Ammon's horn (tissue), 1 donor: Measurements from ENCODE around the gene SLC4A1.
A peak's percentile ranks its signal among the peaks of the same experiment; 100 is the strongest.

Source experiments
- DNase-seq: peaks from one replicate; pipeline ENCODE4 v3.0.0-alpha.2; 2016; ENCODE audit warnings: low spot score

SLC4A1 gene

DNA sequence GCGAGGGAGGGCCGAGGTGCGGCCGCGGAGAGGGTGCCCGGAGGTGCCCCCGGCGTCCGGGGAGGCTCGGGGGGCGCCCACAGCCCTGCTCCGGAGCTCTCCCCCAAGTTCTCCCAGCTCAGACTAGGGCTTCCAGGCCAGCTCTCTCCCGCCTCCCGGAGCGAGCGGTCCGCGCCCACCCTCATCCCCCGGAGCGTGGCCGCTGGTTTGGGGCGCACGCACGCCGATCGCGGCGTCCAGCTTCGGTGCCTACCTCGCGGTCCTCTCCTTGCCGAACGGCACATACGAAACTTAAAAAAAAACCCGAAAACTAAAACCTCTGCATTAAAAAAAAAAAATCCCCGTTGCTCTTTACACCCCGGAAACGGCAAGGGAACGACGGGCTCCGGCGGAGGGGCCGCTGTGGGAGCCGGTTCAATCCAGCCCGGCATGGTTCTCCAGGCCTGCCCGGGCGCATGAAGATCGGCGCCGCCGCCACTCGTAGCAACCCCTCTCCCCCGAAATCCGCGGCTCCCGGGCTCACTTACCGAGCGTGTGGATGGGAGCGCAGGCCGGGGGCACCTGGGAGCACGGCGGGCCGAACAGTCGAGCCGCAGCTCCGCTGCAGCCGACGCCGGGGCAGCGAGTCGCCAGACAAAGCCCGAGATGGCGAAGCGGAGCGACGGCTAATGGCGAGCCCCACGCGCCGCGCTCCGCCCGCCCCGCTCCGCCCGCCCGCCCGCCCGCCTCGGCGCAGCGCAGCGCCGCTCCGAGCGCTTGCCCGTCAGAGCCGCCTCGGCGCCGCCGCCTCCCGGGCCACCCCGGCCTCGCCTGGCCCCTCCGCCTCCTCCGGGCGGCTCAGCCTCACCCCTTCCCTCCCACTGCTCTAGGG lies 47.5 kb downstream of the SLC4A1 start:
- peak; percentile 40 for DNase-seq

DNA sequence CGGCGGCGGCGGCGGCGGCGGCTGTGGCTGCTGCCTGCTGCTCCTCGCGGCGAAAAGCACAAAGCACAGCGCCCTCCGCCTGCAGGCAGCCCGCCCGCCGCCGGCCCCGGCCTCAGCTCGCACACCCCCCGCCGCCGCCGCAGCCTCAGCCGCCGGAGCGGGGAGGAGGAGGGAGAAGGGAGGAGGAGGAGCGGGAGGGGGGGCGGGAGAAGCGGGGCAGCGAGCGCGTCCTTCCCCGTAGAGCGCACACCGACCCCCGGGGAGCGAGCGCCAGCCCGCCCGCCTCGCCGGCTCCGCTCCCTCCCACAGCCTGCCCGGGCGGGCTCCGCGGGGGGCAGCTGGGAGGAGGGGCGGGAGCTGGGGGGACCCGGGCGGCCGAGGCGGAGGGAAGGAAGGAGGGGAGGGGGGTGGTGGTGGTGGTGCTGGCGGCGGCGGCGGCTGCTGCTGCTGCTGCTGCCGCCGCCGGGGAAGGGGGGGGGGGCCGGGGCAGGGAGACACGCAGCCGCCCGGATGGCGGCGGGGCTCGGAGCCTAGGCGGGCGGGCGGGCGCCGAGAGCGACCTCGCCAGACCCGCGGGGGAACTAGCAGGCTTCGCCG lies 48.2 kb downstream of the SLC4A1 start, which contains the start of gene UBTF:
Gene UBTF (minus strand): TSS at position 60 of the 597 bp plus-strand sequence. CDS start 1,446 bp downstream, outside the sequence.
- peak; percentile 71 for DNase-seq

DNA sequence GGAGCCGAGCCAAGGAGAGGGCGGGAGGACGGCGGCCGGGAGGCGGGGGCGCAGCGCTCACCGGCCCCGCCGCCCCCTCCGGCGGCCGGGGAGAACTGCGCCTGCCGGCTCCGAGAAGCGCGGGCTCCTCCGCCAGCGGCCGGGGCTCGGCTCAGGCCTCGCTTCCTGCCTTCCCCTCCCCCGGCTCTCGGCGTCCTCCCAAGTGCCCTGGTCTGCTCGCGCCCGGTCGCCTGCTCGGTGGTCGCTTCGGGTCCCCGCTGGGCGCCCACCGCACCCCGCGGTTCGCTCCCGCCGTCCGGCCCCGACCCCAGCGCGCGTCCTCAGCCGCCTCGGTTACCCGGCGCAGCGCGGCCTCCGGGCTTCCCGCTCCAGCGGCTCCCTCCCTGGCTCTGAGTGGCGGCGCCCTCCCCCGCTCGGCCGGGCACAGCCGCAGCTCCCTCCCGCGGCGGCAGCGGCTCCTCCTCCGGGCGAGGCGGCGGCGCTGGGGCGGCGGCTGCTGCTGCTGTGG lies 48.8 kb downstream of the SLC4A1 start:
- peak; percentile 25 for DNase-seq

DNA sequence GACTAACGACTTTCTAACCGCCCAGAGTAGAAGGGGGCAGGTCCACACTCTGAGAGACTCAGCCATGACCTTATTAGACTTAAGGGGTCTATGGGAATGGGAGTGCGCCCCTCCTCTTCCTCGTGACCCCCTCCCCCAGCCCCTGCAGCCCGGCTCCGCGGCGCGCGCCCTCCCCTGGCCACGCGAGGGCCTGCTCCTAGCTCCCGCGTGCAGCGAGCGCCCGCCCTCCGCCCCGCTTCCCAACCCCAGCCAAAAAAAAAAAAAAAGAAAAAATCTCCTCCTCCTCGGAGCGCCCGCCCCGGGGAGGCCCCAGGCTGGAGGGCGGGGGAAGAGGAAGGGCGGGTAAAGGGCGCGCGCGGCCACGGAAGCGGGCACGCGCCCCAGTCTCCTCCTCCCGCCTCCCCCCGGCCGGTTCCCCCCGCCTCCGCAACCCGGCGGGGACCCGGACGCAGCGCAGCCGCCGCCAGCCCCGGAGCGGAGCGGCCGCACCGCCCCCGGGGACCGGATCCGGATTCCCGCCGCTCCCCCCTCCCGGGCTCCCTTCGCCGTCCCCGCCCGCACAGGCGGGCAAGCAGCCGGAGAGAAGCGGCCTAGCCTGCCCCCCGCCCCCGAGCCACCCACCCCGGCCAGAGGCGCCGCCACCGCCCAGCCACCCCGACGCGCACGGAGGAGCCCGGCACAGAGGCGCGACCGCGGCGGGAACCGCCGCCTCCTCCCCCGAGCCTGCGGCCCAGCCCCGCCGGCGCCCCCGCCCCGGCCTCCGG lies 49.4 kb downstream of the SLC4A1 start:
- peak; percentile 93 for DNase-seq

DNA sequence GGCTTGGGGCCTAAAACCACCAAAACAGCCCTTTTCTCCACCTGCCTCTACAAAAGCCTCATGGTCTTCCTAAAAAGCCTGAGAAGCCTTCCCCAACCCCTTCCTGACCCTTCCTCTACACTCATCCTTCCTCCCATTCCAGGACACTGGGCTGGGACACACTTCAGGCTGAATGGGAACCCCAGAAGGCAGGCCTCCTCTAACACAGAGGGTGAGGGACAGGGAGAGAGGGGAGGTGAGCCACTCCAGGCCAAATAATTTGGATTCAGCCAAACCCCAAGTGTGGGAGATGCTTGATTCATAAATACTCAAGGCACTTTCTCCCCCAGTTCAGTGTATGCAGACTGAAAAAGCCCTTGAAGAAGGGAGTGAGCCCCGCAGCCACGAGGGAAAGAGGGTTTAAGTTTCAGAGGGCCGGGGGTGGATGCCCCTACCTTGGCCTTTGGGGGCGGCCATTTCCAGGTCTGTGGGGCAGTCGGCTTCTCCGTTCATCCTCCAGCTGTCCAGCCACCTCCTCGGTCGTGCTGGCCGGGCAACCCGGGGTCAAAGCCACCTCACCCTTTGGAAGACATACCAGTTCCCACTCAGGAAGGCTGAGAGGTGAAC lies 50.1 kb downstream of the SLC4A1 start:
- DNase-seq, result no peak

DNA sequence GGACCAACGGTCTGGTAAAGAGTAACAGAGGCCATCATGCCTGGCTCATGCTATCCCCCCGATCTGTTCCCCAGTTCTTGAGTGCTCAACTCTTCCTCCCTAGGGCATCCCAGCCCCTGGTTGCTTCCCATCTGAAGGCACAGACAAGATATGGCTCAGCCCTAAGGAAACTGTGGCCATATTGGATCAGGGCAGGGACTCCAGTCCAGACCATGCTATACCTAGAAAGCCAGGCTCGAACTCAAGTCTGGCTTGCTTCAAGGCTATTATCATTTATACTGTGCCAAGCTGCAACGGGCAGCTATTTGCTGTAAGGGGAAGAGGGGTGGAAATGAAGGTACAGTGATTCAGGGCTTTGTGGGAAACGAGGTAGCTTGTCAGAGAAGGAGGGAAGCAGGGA lies 51.2 kb downstream of the SLC4A1 start:
- DNase-seq, result no peak

DNA sequence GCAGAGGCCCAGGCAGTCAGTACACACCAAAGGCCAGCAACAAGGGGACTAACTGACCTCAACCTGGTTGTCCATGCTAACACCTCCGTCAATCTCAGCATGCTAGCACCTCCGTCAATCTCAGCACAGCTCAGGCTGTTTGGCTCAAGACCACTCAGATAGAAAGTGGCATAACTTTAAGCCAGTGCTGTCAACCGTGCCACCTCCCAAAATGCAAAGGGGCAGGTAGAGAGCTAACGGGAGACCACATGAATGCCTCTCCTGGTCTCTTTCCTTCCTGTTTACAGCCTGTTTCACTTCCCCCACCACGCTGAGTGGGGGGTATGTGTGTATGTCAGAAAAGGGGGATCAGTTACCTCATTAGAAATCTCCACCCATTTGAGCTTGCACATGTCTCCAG lies 51.8 kb downstream of the SLC4A1 start:
- DNase-seq, result no peak

DNA sequence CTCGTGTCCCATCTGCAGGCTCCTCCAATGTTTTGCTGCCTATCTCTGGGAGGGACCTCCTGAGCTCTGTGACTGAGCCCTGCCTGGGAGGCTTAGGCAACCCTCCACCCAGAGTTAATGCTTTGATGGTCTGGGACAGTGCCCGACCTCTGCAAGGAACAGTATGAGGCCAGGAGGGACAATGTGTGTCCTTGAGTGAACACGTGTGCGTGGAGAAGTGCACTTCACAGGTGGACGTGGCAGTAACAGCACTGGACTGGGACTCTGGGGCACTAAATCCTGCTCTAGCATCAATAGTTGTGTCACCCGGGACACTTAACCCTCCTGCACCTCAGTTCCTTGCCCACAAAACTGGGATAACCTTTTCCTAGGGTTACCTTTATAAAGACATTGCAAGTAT lies 53.0 kb downstream of the SLC4A1 start:
- DNase-seq, result no peak

DNA sequence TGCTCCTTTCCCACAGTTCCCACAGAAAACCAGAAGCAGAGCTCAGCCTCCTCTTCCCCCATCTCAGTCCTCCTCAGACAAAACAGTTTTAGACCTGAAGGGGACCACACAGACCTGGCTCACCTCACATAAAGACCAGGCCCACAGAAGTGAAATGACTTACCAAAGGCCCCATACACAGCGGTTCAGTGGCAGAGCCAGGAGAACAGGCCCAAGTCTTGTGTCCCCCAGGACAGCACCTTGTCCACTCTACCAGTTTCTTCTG lies 53.8 kb downstream of the SLC4A1 start:
- no peak for DNase-seq

DNA sequence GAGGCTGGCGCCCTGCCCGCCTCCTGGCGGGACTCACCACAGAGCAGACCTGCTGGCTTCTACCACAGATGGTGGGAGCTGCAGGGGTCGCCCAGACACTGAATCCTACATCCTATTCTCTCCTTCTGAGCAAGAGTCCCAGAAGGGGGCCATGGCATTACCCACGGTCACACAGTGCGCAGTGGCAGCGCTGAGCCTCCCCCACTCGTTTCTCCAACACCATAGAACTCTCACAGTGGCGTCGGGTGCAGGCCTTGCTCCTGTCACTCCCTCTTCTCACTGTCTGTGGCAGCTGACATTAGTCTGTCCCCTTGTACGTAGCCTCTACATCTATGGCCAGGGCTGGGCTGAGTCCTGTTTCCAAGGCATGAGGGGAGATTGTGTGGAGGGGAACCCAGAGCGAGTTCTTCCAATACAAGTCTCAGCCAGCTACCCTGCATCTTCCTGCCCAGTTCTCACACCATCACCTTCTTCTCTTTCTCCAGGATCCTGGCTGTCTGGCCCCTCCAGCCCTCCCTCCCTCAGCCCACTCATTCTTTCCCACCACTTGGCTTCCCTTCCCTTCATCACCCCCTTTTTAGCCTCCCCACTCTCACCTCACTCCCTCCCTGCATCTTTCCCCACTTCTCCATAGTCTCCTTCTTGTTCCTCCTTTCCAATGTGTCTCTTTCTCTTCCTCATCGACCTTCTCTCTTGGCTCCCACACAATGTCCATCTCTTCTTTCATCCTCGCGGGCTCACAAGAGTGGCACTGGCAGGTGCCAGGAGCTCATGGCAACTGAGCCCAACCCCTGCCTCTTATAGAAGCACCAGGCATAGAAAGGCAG lies 54.3 kb downstream of the SLC4A1 start:
- no peak for DNase-seq

DNA sequence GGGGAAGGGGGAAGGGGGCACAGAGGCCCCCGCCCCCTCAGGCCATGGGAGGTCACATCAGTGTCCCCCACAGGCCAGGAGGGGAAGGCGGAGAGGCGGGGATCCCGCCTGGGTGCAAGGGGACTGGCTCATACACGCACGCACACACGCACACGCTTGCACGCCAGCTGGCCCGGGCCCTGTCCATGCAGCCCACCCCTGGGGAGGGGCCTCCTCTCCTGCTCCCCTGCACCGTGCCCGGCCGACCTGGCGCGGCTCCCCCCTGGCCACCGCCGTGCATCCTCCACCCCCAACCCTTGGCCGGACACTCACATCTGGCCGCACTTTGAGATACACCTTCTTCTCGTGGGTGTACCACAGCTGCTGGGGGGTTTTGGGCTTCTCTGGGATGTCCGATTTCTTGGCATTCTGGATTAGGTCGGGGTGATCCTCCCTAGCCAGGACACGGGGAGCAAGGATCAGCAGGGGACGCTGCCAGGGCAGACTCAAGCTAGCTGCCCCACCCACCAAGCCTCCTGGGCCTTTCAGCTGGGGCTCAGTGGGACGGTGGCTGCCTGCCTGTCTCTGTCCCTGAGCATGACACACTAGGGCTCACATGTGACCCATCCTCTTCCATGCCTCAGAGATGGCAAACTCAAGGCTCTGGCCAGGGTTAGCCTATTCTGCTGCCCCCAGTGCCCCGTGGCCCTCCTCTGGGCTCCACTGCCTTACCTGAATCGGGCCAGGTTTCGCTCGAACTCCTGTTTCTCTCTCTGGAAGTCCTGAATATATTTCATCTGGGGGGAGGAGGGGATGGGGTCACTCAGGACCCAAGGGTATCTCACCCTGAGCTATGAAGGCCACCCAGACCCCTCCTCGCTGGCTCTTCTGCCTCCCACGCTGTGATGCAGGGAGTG lies 55.2 kb downstream of the SLC4A1 start:
- DNase-seq, result no peak

DNA sequence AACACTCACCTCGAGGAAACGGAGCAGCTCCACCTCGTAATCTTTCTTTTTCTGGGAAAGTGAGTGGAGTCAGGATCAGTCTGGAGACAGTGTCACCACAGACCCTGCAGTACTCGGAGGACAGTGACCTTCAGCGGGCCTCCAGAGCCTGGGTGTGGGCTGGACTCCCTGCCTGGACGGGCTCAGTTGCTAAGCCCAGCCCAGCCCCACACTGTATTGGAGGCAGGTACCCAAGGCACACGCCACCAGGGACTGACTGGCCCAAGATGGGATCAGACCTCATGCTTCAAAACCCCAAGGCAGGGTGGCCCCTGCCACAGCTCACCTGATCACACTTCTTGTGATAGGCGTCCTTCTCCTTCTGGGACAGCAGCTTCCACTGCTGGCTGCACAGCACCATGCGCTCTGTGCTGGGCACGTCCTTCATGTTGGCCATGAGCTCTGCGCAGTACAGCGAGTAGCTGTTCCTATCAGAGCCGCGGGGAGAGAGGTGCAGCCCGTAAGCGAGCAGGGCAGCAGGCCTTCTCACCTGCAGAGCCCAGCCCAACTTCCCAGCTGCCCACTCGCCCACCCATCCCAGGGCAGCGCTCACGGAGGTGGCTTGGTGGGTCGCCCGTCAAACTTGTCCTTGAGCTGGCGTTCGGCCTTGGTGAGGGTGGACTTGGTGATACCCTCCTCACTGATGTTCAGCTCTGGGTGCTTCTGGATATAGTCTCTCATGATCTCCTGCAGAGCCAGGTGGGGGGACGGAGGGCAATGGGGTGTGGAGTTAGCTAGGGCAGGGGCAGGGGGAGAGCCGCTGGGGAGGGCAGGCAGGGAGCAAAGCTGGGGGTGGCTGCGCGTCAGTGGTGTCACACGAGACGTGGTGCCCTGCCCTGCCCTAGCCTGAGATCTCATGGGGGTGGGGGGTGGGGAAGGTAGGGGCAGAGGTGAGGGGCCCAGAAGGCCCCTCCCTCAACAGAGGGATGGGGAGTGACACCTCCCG lies 56.4 kb downstream of the SLC4A1 start:
- DNase-seq, result no peak

DNA sequence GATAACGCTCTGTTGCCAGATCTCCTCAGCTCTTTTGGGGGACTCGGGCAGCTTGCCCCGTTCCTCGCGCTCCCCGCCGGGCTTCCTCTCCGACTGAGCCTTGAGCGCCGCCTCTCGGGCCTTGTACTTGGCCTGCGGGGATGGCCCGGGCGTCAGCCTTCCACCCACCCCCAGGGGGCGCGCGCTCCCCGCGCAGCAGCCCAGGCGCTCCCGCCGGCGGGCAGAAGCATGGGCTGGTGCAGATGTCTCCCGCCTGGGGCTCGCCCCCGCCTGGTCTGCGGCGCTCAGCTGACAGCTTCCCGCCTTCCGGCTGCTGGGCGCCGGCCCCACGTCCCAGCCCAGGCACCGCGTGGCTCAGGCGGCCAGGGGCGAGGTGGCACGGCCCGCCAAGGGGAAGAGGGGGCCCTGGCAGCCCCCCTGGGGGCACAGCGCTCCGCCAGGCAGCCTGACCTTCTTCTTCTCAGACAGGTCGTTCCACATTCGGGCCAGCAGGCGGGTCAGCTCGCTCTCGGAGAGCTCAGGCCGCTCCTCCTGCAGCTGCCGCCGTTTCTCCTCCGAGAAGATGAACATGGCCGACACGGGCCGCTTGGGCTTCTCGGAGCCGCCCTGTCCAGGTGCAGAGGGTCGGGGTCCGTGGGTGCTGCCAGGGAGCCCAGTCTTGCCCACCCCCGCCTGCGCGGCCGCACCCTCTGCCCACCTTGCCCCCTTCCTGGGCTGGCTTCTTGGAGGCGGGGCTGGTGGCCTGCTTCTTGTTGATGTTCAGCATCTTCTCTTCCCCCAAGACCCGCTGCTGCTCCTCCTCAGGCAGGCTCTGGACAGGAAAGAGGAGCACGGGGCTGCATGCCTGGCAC lies 57.4 kb downstream of the SLC4A1 start:
- peak; percentile 90 for DNase-seq

DNA sequence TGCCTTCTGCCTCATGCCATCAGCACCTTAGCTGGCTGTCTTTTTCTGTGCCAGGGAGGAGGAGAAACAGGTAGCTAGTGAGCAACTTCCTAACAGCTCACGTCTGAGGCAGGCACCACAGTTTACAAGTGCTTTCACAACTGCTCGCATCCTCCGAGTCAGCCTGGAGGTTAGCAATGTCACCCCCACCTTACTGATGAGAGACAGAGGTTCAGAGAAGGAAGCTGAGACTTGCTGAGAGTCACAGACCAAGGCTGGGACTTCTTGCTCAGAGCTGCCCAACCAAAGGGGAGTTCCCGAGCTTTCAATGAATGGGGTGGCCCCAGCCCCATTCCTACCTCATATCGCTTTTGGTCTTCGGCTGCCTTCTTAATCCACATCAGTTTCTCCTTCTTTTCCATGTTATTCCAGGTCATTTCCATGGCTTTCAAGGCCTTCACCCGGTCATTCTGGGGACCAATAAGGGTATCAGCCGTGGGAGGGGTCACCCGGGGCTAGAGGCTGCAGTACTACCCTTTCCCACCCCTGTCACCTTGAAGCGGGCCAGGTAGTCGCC lies 58.1 kb downstream of the SLC4A1 start:
- no peak for DNase-seq

DNA sequence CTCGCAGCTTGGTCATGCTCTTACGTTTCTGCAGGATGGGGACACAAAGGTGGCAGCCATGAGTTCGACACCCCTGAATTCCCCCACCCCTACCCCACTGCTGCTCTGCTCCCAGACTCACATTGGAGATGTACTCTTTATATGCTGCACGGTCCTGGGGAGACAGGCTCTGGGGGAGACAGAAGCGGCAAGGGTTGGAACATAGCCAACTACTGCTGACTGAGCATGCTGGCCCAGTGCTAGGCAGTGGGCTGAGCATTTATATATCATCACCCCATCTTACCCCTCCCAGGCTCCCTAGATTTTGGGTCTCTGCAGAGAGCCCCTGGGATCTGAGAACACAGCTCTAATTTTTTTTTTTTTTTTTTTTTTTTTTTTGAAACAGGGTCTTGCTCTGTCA lies 60.2 kb downstream of the SLC4A1 start:
- DNase-seq, result no peak

DNA sequence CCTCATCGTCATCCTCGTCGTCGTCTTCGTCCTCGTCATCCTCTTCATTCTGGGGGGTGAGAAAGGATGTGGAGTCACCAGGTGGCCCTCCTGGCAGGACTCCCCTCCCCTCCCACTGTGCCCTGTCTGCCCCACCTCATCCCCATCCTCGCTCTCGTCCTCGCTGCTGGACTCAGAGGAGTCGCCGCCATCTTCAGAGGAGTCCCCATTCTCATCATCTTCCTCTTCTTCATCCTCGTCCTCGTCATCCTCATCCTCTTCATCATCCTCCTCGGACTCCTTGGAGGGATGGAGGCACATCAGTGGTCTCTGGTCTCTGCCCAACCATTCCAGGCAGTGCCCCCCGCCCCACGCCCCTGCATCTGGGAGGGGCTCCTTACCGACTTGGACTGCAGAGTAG lies 60.6 kb downstream of the SLC4A1 start:
- no peak for DNase-seq

DNA sequence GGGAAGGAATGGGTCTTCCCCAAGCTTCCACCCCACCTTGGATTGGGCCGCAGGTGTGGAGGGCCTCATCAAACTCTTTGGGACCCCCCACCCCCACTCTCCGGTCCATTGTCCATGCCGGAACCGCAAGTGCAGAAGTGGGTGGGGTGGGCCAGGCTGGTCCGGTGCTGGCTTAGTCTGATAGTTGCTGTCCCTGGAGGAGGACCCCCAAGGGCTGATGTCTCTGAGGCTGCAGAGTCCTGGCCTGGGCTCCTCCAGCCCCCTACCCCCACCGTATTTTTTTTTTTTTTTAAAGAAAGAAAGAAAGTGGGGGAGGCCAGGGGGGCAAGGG lies 61.1 kb downstream of the SLC4A1 start:
- no peak for DNase-seq
